ENCODE measurements around the gene GPX3. TPM values are rescaled to one million over a fixed set of nuclear protein-coding genes. Genes with fewer than 3 reads are reported as not detected.

Gene GPX3
- total and polyA plus RNA-seq, 10 of the 15 experiments (the other 5 are each of a cell fraction or from before 2014, with no cell fraction given): 0.04 to 1.0 (median 0.15) TPM; not detected in 3

GRCh38 chr5:150978590-150978989, 41.8 kb upstream of the GPX3 start:
- DNase-seq (ENCODE audit: low read depth, low spot score) (no peak), ATAC-seq (no peak), FAIRE-seq (no peak)
- intact Hi-C loops (cut with micrococcal nuclease; ENCODE audit: unreplicated experiment): no loop called here
- H4K20me1 ChIP-seq (ENCODE audit: control insufficient read depth, insufficient read depth): no peaks in the 10 kb centered on the region
- ChIA-PET RAD21 (ENCODE audit: unreplicated experiment) (no interaction called here), POLR2A (no interaction called here), CTCF (no interaction called here), SMC1A (ENCODE audit: uncharacterized antibody, unreplicated experiment) (no interaction called here)
- H3K9me3 ChIP-seq (replicated peaks; ENCODE audit: control insufficient read depth, insufficient read depth, low read length): peaks cover 2% of the 10 kb centered on the region; the same call in 1 of the 3 replicates
- no peak overlapping the region for H3K9ac ChIP-seq (ENCODE audit: control insufficient read depth, insufficient read depth, low read length)
- no peaks in the 10 kb centered on the region for H3K79me2 ChIP-seq (ENCODE audit: control insufficient read depth, insufficient read depth, low read length)
- H3K4me1 ChIP-seq (ENCODE audit: control insufficient read depth, insufficient read depth, low read length): no peaks in the 10 kb centered on the region
- no peak overlapping the region for H3K27ac ChIP-seq (ENCODE audit: control insufficient read depth, insufficient read depth)
- no peaks in the 10 kb centered on the region for H3K36me3 ChIP-seq (ENCODE audit: control insufficient read depth in 2 of 2, insufficient read depth in 2 of 2, low read length in 1 of 2)
- no peak overlapping the region for H3K4me3 ChIP-seq
- no TSS peak for BruUV-seq (replicated peaks)
- no peak overlapping the region for H3K4me2 ChIP-seq (ENCODE audit: control insufficient read depth, insufficient read depth)
- no peak overlapping the region for H2AFZ ChIP-seq (ENCODE audit: control insufficient read depth, low read depth, low read length)
- WGBS (ENCODE audit: insufficient coverage, insufficient replicate concordance, low lambda C conversion rate, missing lambda C conversion rate): 1% methylated on average over 3 of the region's 3 CpGs
- H3K27me3 ChIP-seq (replicated peaks in 1 of 2; ENCODE audit: control insufficient read depth in 2 of 2, insufficient read depth in 2 of 2, low read length in 1 of 2): no peaks in the 10 kb centered on the region
- in situ Hi-C loops (cut with MboI): no loop called here
- TF ChIP-seq LARP7 (IDR thresholded peaks at IDR 0.05) (no peak), SUPT20H (IDR thresholded peaks at IDR 0.05; ENCODE audit: borderline replicate concordance, control insufficient read depth, low read depth, low read length) (no peak), IKZF1 (conservative IDR thresholded peaks at IDR 0.05) (no peak), ZNF384 (IDR thresholded peaks at IDR 0.05; ENCODE audit: borderline replicate concordance, low read depth, low read length) (no peak), ELK1 (IDR thresholded peaks at IDR 0.05; ENCODE audit: low read depth, low read length) (no peak), STAT3 (IDR thresholded peaks at IDR 0.05; ENCODE audit: low read depth, low read length) (no peak), USF1 (IDR thresholded peaks at IDR 0.05; ENCODE audit: borderline replicate concordance, extremely low read length, insufficient read depth, low read depth, low read length) (no peak), ZNF217 (IDR thresholded peaks at IDR 0.05) (no peak), IKZF2 (IDR thresholded peaks at IDR 0.05) (no peak), NRF1 (conservative IDR thresholded peaks at IDR 0.05; ENCODE audit: low read depth, low read length) (no peak), SMC3 (IDR thresholded peaks at IDR 0.05; ENCODE audit: borderline replicate concordance, low read length) (no peak), ATF3 (IDR thresholded peaks at IDR 0.05; ENCODE audit: borderline replicate concordance, extremely low read depth, low read depth, low read length) (no peak), SPI1 (IDR thresholded peaks at IDR 0.05; ENCODE audit: borderline replicate concordance, insufficient read depth, low read depth, low read length) (no peak), MLLT1 (IDR thresholded peaks at IDR 0.05) (no peak), MYC (IDR thresholded peaks at IDR 0.05; ENCODE audit: insufficient read depth, insufficient read length, insufficient replicate concordance, low read length, severe bottlenecking) (no peak), ZBTB4 (CRISPR knock-in tag; IDR thresholded peaks at IDR 0.05) (no peak), RAD21 (IDR thresholded peaks at IDR 0.05; ENCODE audit: insufficient read depth, low read depth, low read length) (no peak), TCF3 (IDR thresholded peaks at IDR 0.05; ENCODE audit: borderline replicate concordance, insufficient read depth, low read depth, low read length) (no peak)
